SK-N-MC (cell line): Measurements from ENCODE around the gene REV1.

Source experiments
- EZH2 ChIP-seq: fragments of 200-600 bp; sonication (generic); IDR thresholded peaks from one replicate; pipeline ENCODE4 v1.6.1; 2017; ENCODE audit warnings: antibody characterized with exemption
- POLR2AphosphoS5 ChIP-seq: IDR thresholded peaks from 2 replicates; pipeline ENCODE4 v1.6.1; 2012; ENCODE audit warnings: mild to moderate bottlenecking, low read depth, low read length, borderline replicate concordance

- TF ChIP-seq EZH2 (no peak), POLR2AphosphoS5 (no peak)
These were observed 13.2 kb downstream of the REV1 start for GRCh38 chr2:99476629-99477028.
